Stimulated activated CD8-positive, alpha-beta memory T cell treated with anti-CD3 and anti-CD28 coated beads, Interleukin-2, amount 100 ng/mL, for 48 hours (primary cell): Measurements from ENCODE around the gene RMC1.
"Not testable (repeated sequence)": the region's sequence is repeated elsewhere in the genome, so short reads cannot be mapped to it uniquely, and the experiment has no call there.

ENCODE experiments used
- DNase-seq, 2 donors: peaks; one replicate each; pipeline ENCODE4 v3.0.0-alpha.2; 2020; ENCODE audit warnings: low read depth in 2 of 2

RMC1 gene

DNA sequence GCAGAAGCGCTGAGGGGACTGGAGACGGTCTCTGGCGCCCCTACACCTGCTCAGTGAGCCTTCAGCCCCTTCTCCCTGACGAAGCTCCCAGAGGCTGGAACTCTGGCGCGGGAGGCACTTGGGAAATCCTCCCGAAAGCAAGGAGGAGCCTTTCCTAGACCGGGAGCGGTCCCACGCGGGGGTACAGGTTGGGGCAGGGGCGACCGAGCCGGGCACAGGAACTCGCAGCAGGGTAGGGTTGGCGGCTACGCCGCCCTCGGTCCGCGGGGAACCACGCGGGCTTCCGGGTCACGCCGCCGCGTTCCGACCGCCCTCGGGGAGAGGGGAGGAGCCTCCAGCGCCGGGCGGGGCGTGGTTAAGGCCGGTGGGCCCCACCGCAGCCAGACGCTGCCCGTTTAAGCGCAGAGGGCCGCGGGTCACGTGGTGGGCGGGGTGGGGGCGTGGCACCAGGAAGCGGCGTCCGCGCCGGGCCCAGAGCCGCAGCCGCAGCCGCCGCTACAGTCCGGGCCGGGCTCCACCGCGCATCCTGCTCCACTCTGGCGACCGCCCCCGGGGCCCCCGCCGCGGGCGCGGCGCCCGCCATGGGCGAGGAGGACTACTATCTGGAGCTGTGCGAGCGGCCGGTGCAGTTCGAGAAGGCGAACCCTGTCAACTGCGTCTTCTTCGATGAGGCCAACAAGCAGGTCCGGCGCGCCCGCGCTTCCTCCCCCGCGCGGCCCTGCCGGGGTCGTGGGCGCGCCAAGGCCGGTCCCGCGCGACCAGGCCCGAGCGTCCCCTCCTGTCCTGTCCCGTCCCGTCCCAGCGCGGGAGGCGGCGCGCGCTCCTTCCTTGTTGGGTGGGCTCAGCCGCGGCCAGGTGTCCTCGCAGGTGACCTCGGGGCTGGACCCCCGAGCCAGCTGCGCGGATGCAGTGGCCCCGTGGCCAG, at the start of gene RMC1:
Gene RMC1, plus strand, starts transcription at position 474 of the 925 bp plus-strand sequence. Its CDS starts 108 bp downstream, at position 582.
- peak; percentile 98 to 99 for DNase-seq

DNA sequence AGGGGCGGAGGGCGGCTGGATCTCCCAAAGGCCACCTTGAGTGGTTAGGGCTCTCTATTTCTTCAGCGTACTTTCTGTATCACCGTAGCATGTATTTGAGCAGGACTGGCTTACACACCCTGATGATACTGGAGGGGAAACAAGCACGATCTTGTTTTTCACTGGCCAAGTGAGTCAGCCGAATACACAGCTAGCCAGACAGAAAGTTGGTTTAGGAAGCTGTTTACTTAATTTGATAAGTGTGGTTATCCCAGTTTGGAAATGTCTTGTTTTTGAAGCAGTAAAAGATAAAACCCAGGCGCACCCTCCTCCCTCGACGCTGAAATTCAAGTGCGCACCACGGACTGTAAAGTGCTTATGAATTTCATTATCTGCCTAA, 49.6 kb upstream of the RMC1 start:
- no peak for DNase-seq

DNA sequence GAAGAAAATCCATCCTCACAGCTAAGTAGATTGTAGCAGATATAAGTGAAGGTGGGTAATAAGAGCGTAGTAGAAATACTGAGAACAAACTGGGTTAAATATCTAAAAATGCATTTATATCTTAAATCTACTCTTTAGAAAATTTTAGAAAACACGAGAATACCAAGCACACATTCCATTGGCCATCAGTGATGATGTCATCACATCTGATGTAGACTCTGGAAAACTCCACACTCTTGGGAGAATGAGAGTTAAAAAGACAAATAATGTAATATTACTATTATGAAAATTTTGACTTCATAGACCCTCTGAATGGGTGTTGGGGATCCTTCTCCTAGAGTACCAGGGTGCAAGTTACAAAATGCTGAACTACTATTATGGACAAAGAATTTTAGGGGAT, 46.5 kb upstream of the RMC1 start:
- DNase-seq: no peak

DNA sequence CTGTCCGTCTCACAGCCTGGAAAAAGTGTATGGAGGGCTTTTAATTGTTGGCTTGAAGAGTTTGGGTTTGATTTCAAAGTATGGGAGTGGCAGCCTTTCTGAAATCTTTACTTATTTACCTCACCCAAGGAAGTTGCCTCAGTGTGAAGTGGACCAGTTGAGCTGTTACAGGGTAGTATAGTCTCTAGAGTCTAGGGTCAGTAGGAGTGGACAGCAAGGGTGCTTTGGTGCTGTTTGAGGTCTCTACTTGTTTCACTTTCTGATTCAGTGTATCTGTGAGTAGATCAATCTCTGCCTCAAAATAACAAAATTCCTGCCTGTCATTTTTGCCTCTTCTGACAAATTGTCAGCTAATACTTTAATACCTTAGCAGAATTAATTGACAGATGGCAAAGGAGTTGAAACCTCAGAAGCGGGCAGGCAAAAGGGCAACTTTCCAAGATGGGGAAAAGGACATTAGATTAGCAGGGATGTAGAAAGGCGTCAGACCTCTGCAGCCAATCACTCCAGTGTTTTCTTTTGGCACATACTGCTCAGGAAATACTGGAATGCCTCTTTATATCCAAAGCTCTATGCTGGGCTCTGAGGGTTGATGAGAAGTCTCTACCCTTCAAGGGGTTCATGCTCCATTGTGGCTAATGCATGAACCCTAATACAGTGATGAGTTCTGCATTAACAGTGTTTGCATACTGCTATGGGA, 44.3 kb upstream of the RMC1 start:
- DNase-seq: no peak

DNA sequence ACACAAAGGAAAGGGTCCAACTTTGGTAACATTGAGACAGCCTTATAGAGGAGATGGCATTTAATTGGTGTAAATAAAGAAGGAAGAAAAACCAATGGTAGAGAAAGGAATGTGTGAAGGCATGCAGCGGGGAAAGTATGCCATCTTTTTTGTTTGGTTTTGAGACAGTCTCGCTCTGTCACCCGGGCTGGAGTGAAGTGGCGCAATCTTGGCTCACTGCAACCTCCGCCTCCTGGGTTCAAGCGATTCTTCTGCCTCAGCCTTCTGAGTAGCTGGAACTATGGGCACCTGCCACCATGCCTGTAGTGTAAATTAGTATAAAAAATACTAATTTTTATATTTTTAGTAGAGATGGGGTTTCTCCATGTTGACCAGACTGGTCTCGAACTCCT, 43.8 kb upstream of the RMC1 start:
- no peak for DNase-seq

DNA sequence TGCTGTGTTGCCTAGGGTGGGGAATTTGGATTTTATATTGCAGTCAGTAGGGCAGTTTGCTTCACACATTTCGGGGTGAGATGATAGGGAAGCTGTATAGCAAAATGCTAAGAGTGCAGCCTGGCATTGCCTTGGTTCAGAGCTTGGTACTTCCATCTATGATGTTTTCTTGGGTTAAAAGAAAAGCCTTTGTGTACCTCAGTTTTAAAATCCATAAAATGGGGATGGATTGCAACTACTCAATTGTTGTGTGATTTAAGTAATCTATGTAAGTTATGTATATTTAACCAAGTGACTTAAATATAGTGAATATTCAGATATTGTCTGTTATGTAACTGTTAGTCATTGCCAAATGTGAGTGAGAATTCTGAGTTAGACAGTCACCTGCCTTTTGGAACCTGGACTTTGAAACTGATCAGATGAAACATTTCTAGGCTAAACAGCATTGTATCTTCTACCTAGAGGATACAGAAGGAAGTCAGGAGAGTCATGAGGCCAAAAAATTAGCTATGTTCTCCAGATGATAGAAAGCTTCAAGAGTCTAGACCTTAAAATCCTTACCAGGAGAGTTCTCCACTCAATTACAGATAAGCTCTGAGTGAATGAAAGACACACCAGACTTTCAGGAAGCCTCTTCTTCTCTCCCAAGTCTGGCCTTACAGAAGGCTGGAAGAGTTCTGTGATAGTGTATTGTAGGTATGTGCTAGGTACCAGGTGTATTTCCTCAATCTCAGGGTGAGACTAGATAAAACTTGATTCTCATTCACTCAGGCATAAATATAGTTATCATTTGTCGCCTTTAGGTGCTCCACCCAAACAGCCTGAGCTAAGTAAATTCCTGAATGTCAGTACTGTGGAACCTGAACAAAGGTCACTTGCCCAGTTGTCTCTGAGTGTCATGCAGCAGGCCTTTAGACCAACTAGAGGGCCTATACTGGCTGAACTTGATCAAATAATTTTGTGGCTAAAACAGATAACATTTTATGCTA, 42.7 kb upstream of the RMC1 start:
- no peak for DNase-seq

DNA sequence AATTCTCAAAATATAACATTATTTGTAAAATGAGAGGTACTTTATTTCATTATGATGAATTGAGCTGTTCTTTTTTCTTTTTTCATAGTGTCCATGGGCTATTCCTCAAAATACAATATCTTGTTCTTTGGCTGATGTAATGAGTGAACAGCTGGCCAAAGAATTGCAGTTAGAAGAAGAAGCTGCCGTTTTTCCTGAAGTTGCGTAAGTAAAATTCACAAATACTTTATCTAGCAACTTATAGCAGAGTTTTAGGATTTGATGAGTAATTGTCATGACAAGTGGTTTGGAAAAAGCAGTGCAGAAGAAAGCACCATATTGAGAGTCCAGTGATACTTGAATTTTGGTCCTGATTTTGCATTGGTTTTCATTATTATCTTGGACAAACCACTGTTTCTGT, 40.4 kb upstream of the RMC1 start:
- DNase-seq: no peak

DNA sequence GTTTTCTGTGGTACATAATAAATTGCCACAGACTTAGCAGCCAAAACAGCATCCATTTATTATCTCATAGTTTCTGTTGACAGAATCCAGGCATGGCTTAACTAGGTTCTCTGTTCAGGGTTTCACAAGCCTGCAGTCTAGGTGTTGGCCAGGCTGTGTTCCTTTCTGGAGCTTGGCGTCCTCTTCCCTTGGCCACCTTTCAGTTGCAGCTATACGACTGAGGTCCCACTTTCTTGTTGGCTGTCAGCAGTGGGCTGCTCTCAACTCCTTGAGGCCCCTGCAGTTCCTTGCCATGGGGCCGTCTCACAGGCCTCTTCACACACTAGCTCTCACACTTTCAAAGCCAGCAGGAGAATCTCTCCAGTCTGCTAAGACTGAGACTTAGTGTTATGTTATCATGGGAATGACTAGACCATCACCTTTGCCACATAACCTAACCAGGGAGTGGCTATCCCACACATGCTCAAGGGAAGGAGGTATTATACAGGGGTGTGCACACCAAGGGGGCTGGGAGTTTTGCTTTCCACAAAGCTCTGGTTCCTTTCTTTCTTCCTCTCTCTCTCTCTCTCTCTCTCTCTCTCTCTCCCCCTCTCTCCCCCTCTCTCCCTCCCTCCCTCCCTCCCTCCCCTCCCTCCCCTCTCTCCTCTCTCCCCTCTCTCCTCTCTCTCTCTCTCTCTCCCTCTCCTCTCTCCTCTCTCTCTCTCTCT, 34.4 kb upstream of the RMC1 start:
- no peak for DNase-seq

DNA sequence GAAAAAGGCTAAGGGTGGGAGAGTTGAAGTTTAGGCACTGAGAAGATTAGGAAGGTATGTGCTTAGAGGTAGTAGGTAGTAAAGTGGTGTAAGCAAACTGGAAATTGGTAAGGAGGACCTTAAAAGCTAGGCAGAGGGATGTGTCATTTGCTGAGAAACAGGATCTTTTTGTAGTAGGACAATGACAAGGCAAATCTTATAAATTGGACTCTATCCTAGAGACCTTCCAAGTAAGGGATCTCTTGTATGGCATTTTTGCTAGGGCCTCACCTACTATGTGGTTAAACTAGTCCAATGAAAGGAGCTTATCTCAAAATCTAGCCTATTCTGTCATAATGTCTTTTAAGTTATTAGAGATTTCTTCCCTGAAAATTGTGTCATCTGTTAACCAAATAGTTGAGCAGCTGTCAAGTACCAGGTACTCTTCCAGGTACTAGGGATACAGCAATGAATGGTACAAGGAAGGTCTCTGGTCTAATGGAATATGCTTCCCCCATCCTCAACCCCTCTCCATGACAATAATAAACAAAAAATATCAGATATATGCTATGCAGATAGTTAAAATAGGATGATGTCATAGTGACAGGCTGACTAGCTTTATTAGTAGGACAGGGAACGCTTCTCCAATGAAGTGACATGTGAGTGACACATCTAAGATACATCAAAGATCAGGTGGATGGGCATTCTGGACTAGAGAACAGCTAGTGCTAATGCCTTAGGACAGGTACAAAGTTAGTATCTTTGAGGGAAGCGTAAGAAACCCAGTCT, 32.5 kb upstream of the RMC1 start:
- DNase-seq: no peak

DNA sequence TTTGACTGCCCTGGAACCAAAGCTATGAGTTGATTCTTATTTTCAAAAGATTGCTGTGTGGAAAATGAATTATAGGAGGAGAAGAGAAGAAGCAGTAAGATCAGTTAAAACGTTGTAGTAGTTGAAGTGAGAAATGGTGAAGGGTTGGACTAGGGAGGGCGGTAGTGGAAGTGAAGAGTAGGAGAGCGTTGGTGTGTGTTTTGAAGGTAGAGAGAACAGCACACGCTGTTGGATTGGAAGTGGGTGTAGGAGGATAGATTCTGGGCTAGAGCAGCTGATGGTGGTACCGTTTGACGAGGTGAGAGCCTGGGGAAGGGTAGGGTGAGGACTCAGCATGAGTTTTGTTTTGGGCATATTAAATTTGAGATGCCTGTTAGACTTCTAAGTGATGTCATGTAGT, 31.8 kb upstream of the RMC1 start:
- DNase-seq: no peak

DNA sequence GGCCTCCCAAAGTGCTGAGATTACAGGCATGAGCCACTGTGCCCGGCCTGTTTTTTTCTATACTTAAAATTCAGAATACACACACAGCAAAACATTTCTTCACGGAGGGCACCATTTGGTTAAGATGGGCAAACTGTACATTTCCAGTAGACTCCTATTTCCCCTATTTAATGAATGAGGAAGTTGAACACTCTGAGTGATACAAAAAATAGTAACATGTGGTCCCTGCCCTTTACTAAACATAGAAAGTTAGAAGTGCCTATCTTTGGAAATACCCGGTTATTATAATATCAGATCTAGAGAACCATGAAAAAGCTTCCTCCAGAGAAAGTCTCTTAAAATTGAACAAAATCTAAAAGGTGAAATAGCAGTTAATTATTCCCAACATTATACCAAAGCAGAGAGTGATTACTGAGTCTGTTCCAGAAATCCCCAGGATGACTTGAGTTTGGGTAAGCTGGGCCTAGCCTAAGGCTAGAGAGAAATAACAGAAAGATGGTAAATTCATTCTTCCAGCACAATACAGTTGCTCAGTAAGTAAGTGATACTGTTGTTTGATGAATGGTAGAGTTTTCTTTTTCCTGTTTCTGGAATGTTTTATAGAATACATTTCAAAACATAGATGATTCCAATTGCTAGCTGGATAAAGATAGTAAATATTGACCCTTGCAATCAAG, 23.3 kb upstream of the RMC1 start:
- no peak for DNase-seq

DNA sequence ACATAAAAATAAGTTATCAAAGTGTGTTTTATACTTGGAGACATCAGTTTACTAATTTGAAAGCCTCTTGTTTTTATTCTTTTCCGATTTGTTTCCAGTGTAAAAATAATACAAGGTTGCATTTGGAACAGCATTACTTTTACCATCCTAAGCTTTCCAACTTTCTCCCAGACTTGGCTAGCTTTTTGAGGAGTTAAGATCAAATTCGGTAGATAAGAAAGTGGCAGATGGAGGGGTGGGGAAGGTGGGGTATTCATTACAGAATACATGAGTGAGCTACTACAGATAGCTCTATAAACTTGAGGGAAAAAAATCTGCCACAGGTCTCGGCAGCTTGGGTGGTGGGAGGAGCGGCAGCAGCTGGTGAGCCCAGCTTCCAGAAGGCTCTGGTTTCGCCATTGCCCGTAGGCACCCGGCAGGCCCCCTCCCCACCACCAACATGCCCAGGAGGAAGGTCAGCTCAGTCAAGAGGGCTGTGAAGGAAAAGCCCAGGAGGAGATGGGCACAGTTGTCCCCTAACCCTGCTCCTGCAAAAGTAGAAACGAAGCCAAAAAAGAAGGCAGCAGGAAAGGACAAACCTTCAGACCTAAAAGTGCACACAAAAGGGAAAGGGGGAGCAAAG, 18.6 kb upstream of the RMC1 start:
- DNase-seq: no peak

DNA sequence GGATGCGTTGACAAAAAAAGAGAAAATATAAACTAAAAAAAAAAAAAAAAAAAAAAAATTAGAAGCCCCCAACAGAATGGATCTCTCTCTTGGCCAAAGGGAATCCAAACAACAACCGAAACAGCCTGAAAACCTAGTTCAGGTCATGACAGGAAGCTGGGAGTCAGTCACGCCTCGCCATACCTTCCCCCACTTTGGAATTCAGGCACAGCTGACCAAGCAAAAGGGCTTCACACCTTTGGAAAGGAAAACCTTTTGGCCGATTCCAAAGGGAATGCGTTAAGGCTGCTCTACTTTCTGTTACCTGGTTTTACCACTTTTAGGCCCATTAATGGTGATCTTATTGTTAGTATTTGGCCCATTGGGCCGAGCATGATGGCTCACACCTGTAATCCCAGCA, 17.9 kb upstream of the RMC1 start:
- DNase-seq: no peak

DNA sequence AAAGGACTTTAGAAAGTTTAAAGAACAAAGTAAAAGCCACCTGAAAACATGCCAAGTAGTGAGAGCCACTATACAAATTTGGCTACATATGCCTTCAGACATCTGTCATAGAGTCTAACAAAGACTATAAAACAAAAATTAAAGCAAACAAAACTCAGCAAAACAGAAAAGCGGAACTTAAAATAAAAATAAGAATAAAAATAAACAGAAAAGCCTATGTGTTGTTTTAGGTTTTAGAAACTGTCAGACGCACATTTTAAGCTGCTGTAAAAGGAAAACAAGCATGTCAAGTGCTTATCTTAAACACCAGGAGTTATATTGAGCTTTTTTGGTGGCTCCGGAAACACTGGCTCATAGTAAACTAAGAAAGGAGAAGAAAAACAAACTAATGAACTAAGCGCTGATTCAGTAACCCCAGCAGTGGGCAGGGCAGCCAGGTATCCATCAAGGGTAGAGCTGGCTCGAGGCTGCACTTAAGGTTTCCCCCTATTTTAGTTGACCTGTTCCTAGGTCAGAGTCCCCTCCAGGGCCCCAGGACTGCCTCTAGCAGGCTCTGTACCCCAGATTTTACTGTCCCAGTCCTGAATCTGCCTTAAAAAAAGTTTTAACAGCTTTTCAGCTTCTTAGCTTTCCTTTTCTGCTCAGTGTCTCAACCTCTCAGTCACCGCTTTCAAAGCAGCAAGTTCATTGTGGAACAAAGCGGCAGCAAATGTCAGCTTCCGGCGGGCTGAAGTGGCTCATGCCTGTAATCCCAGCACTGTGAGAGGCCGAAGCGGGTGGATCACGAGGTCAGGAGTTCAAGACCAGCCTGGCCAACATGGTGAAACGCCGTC, 15.4 kb upstream of the RMC1 start:
- peak in 1 of 2 donors; percentile 13 for DNase-seq

DNA sequence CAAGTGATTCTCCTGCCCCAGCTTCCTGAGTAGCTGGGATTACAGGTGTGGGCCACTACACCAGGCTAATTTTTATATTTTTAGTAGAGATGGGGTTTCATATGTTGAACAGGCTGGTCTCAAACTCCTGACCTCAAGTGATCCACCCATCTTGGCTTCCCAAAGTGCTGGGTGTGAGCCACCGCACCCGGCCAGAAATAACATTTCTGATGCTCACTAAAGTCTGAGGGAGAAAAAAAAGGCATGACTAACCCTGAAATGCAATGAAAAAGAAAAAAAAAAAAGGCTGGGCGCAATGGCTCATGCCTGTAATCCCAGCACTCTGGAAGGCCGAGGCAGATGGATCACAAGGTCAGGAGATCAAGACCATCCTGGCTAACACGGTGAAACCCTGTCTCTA, 13.7 kb upstream of the RMC1 start:
- not testable (repeated sequence) for DNase-seq

DNA sequence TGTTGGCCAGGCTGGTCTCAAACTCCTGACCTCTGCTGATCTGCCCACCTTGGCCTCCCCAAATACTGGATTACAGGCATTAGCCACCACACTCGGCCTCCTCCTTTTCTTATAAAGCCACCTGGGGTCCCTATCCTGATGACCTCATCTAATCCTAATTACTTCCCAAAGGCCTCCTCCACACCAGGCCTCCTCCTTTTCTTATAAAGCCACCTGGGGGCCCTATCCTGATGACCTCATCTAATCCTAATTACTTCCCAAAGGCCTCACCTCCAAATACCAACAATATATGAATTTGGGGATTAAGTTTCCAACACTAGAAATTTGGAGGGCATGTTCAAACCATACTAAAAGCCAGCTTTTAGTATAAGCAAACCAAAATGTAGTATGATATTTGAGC, 9.7 kb upstream of the RMC1 start:
- no peak for DNase-seq

DNA sequence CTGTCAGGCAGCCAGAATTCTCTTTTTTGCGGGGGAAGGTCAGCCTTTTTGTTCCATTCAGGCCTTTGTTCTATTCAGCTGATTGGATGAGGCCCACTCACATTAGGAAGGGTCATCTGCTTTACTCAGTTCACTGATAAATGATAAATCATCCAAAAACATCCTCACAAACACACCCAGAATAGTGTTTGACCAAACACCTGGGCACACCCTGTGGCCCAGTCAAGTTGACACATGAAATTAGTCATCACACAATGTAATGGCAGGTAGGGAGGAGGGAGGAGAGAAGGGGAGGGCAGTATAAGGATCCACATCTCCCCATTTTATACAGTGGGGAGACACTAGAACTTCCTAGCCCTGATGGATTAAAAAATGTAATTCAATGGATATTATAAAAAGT, 8.3 kb upstream of the RMC1 start:
- no peak for DNase-seq

DNA sequence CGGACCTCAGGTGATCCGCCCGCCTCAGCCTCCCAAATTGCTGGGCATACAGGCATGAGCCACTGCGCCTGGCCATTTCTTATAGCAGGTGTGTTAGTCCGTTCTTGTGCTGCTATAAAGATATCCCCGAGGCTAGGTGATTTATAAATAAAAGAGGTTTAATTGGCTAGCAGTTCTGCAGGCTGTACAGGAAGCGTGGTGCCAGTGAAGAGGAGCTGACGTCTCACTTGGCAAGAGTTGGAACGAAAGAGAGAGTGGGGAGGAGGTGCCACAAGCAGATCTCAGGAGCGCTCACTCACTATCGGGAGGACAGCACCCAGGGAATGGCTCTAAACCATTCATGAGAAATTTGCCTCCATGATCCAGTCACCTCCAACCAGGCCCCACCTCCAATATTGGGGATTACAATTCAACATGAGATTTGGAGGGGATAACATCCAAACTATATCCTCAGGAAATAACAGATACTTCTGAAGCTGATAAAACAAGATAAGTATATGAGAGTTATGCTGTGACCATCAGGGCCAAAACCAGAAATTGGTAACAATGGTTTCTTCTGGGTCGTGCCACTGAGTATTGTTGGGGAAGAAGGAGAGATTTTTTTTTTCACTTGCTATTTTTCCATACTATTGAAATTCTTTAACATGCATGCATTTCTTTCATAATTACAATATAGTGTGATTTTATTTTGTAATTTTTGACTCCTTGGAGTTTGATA, 7.4 kb upstream of the RMC1 start:
- no peak for DNase-seq
